CD4-positive, alpha-beta T cell treated with Interleukin-6 for 4 hours (primary cell): ENCODE data around the gene NFATC2.
A peak's percentile ranks its signal among the peaks of the same experiment; 100 is the strongest.

Experiments
- DNase-seq: peaks from one replicate; pipeline ENCODE4 v3.0.0-alpha.2; 2020; ENCODE audit warnings: mixed read lengths

Gene NFATC2

GRCh38 chr20:51410586-51411325 lies 131.8 kb downstream of the NFATC2 start:
- DNase-seq, result no peak

DNA sequence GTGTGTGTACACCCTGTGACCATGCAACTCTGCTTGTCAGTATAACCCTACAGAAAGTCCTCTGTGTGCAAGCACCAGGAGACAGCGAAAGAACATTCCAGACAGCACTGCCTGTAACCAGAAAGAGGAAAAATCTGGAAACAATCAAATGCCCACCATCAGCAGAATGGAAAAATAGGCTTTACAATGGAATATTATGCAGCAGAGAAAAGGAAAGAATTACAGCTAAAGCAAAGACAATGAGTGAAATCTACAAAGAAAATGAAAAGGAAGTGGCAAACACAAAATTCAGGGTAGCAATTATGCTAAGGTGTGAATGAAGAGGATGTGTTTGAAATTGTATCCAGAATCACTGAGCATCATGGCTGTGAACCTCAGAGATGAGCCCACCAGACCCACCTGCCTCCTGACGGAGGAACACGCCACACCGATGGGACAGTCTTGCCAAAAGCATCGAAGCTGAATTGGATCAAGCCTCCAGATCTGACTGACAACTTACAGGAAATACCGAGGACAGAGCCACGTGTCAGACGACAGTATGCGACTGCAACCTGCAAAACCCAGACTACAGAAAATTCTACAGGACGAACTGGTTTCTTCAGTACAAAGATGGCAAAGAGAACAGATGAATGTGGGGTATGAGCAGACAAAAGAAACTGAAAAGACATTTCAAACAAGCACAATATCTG lies 133.2 kb downstream of the NFATC2 start:
- no peak for DNase-seq

- DNase-seq, result peak; percentile 88
Observed at GRCh38 chr20:51404297-51405060, 138.0 kb downstream of the NFATC2 start.

GRCh38 chr20:51403466-51404220 lies 138.9 kb downstream of the NFATC2 start:
- DNase-seq, result no peak

DNA sequence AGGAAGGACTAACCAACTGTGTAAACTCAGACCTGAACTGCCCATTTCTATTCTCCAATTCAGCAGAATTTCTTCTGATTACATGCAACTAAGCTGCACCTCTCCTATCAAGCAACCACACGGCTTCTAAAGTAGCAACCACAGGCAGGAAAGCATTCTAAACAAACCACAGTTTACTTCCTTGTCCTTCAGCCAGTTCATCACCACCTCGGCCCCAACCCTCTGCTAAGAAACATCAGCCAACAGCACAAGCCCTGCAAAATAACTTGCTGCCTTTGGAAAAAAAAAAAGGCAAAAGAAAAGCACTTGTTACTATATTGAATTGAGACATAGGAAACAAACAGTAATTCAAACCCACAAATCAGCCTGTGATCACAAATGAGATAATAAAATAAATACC lies 140.3 kb downstream of the NFATC2 start:
- DNase-seq, result peak; percentile 73

- no peak for DNase-seq
Observed at GRCh38 chr20:51401496-51401895, 141.0 kb downstream of the NFATC2 start.

- DNase-seq, result peak; percentile 76
Observed at GRCh38 chr20:51400051-51400926, 142.2 kb downstream of the NFATC2 start.

- no peak for DNase-seq
Observed at GRCh38 chr20:51399006-51399890, 143.3 kb downstream of the NFATC2 start.

- no peak for DNase-seq
Observed at GRCh38 chr20:51398552-51398951, 144.0 kb downstream of the NFATC2 start.

DNA sequence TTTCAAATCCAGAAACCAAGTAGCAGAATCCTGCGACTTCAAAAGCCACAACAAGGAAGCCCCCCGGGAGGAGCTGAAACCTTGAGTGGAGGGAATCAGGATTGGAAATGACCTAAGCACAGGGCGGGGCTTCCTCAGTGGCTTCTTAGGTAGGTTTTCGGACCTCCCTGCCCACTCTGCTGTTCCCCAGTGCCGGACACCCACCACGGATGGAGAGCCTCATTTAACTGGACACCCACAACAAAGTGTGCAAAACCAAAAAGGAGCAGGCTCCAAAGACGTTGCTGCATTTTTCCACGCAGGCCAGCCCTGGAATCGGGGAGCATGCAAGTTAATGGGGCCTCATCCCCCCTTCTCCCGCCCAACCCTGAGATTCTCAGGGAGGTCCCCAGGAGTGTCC lies 144.4 kb downstream of the NFATC2 start:
- DNase-seq, result no peak

- no peak for DNase-seq
Observed at GRCh38 chr20:51397137-51397536, 145.4 kb downstream of the NFATC2 start.

DNA sequence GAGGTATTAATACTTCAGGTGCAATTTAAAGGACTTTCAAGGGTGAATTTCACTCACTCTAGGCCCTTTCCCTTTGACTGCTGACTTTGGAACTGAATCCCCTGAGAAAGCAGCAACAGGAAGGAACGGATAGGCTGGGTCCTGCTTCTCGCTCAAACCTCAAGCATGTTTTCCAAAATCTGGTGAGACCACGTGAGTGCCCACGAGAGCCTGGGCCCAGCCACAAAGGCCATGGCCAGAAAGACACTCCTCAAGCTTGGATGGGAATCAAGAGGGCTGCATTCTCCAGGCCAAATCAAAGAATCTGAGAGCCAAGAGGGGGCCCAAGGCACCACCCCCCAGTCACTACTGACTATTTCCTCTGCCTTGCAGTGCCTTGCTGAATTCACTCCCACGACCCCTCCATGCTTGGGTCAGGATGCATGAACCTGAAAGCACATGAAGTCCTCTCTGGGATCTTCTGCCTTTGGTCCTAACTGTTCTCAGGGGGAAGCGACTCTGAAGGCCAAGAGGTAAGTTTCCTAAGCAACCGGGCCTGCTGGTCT lies 146.1 kb downstream of the NFATC2 start:
- no peak for DNase-seq

GRCh38 chr20:51394706-51395105 lies 147.8 kb downstream of the NFATC2 start:
- no peak for DNase-seq

DNA sequence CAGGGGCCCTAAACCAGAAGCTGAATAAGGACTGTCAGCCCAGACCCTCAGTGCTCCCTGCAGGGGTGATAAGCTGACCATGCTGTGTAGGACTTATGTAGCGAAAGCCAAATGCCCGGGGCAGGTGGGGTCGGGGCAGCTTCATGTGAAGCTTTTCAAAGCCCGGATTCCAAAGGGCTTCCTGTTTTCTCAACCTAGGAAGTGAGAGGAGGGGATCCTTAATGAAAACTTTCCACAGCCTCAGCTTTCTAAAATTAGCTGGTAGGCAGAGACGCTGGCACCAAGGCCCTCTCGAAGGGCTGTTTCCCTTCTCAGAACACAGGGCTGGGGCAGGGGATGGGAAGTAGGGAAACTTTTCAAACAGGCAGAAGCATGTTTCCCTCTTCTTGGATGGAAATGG lies 148.9 kb downstream of the NFATC2 start:
- DNase-seq, result no peak

DNA sequence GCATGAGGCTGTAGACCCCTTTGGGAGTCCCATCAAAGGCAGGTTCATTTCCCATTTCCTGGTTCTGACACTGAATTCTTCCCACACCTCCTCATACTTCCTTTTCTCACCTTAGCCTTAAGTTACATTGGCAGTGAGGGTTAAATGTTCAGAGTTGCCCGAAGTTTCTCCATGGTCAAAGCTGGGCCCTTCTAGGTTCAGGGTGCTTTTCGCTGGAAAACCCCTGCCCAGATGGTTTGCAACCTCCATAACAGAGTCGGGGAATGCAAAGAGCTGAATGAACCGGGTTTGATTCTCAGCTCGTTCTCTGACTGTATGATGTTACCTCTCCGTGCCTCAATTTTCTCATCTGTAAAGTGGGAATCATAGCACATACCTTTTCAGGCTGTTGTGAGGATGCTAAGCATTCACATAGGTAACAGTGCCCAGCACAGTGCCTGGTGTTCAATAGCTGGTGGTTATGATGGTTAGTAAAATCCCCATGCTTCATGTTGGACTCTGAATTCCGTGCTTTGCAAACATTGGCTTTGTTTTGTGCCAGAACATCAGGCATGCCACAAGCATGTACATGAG lies 149.8 kb downstream of the NFATC2 start:
- DNase-seq, result no peak

DNA sequence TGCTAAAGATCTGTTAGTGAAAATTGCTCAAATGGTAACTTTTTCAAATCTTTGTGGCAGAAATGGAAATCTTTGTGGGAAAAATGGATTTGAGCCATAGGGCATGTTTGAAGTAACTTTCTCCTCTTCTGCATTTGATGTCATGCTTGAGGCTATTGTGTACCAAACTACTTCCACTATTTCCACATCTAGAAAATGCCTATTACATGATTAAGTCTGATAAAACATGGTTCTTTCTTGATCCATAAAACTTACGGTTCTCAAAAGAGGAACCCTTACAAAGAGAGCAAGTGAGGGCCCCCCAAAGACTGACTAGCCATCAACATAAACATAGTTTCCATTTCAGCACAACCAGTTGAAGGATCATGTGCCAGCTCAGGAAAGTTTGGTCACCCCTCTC lies 150.6 kb downstream of the NFATC2 start:
- DNase-seq, result no peak

- no peak for DNase-seq
Observed at GRCh38 chr20:51389543-51390264, 152.8 kb downstream of the NFATC2 start.

DNA sequence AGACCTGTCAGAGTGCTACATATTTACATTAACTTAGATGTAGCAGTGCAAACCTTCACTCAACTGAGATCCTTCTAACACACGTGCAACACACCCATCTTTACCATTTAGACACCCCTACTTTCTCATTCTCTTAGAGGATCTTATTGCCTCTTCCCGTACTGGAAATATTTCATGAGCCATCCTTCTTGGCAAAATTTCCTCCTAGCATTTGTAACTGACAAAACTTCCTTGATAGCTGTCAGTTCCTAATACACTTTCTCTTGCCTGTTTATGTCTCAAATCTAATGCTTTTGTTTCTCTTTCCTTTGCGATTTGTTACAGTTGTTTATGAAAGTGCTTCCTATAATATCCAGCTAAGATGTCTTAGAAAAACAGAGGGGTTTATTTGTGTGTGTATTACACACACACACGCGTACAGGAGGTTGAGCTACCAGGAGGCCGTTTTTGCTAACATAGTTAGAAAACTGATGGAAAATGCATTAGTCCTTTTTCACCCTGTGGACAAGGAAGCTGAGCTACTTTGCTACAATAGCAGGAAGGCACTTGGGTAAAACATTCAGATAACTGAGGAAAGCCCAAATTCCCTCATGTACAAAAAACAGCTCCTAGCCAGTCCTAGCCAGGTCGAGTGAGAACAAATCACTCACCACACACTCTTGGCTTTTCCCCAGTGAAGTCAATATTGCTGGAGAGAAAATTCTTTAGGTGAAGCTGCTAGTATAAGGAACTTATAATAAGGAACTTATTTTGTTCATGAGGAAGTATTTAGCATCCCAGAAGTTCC lies 153.6 kb downstream of the NFATC2 start:
- DNase-seq, result no peak

- no peak for DNase-seq
Observed at GRCh38 chr20:51388227-51388626, 154.3 kb downstream of the NFATC2 start.
